Kidney (tissue), 14 donors: ENCODE results near the gene MMRN2. TPM values are rescaled to one million over a fixed set of nuclear protein-coding genes. Genes with fewer than 3 reads are reported as not detected.

Source experiments
- DNase-seq, 5 donors: peaks; one replicate each; pipeline ENCODE4 v3.0.0-alpha.2; 2013 to 2020
- FAIRE-seq: peaks from 2 replicates; lab custom pipeline; 2012; peaks lifted over from hg19 to GRCh38; lab: Jason Lieb, UNC
- H3K27ac ChIP-seq, 2 donors: one replicate each; pipeline ENCODE4 v1.7.0; 2013; ENCODE audit warnings: low read depth in 2 of 2, low read length in 2 of 2, inconsistent platforms in 1 of 2
- H3K27me3 ChIP-seq: one replicate; pipeline ENCODE4 v1.7.1; 2013; ENCODE audit warnings: low read length, inconsistent platforms; ENCODE audit not compliant: control insufficient read depth, insufficient read depth
- H3K36me3 ChIP-seq, 3 donors: one replicate each; pipeline versions ENCODE4 v1.7.0 to v1.7.1; 2013; ENCODE audit warnings: low read length in 3 of 3, control low read depth in 1 of 3, inconsistent platforms in 1 of 3; ENCODE audit not compliant: insufficient read depth in 3 of 3, control insufficient read depth in 2 of 3
- H3K4me1 ChIP-seq, 3 donors: one replicate each; pipeline versions ENCODE4 v1.7.0 to v1.7.1; 2013; ENCODE audit warnings: low read length in 3 of 3, inconsistent platforms in 1 of 3, low read depth in 1 of 3; ENCODE audit not compliant: control insufficient read depth in 2 of 3, insufficient read depth in 2 of 3
- H3K4me3 ChIP-seq, 3 donors: one replicate each; pipeline versions ENCODE4 v1.7.0 to v1.8.1; 2013; ENCODE audit warnings: low read length in 3 of 3, control low read depth in 1 of 3, inconsistent platforms in 1 of 3
- H3K9ac ChIP-seq, 3 donors: one replicate each; pipeline versions ENCODE4 v1.7.0 to v1.7.1; 2013; ENCODE audit warnings: low read length in 3 of 3, control low read depth in 1 of 3, inconsistent platforms in 1 of 3
- H3K9me3 ChIP-seq, 3 donors: one replicate each; pipeline versions ENCODE4 v1.7.0 to v1.7.1; 2013; ENCODE audit warnings: low read length in 3 of 3, control low read depth in 1 of 3, inconsistent platforms in 1 of 3; ENCODE audit not compliant: control insufficient read depth in 2 of 3, insufficient read depth in 1 of 3
- CTCF ChIP-seq: IDR thresholded peaks from 3 replicates; pipeline ENCODE4 v1.5.1; 2012; ENCODE audit warnings: mild to moderate bottlenecking, moderate library complexity, borderline replicate concordance; ENCODE audit not compliant: insufficient read depth; ENCODE audit errors: extremely low read depth
- intact Hi-C: fragments of 100-400 bp; cut with DNase I; formaldehyde crosslinking; loops from one replicate; pipeline ENCODE4 v1.11.1; 2022
- polyA plus RNA-seq: library from polyadenylated mRNA; stranded (reverse); fragments of 350-450 nt; fragmentation: Illumina TruSeq; extraction: RNeasy Lipid Tissue Mini Kit (QIAGEN cat#74804); gene quantifications from one replicate; pipeline ENCODE4 v1.2.3, GENCODE V29; 2014; ENCODE audit warnings: low read depth, low replicate concordance; ENCODE audit not compliant: insufficient read depth
- total RNA-seq: library from RNA; stranded (reverse); fragmentation: NEBNext Ultra II Directional; extraction: Animal tissue kit (Norgen Biotek cat#: 25700); gene quantifications from one replicate; pipeline ENCODE4 v1.2.1, GENCODE V29; 2021
- donor health status: control.
- donor health status: control.
- donor health status: control.
- donor health status: control.
- donor health status: control.
- donor health status: DM: yes; HTN: yes; CAD: no.
- donor health status: Normal renal cell carcinoma (clear cell type).

MMRN2 gene
- total and polyA plus RNA-seq, 2 donors from 2014 or later: 19.9 to 65.9 TPM

- intact Hi-C loops: no loop called here
- H3K27me3 ChIP-seq: no peaks in the 10 kb centered on the region
- H3K4me3 ChIP-seq: peak overlapping the region in 1 of 3 donors; percentile 62
- TF ChIP-seq CTCF: no peak
- H3K27ac ChIP-seq: peak overlapping the region; percentile 80 to 83
- DNase-seq (peak in 2 of 5 donors; percentile 41 to 71), FAIRE-seq (no peak)
- peak overlapping the region in 1 of 3 donors; percentile 94 for H3K9ac ChIP-seq
- H3K9me3 ChIP-seq: no peaks in the 10 kb centered on the region
- peaks cover 0 to 37% (median 23%) of the 10 kb centered on the region in 3 donors for H3K4me1 ChIP-seq
- H3K36me3 ChIP-seq: no peaks in the 10 kb centered on the region
Measured at GRCh38 chr10:86967481-86967941, 10.1 kb upstream of the MMRN2 start.

- intact Hi-C loops: no loop called here
- no peak for DNase-seq
- Histone ChIP-seq H3K36me3 (no peaks in the 10 kb centered on the region), H3K4me3 (peak overlapping the region in 1 of 3 donors; percentile 22), H3K27me3 (no peaks in the 10 kb centered on the region), H3K27ac (peak overlapping the region; percentile 8 to 13), H3K9ac (peak overlapping the region in 1 of 3 donors; percentile 34), H3K9me3 (no peaks in the 10 kb centered on the region), H3K4me1 (peaks cover 0 to 35% (median 23%) of the 10 kb centered on the region in 3 donors)
- TF ChIP-seq CTCF: no peak
- no peak for FAIRE-seq
Measured at GRCh38 chr10:86965986-86966654, 8.7 kb upstream of the MMRN2 start.

GRCh38 chr10:86964847-86965190, 7.4 kb upstream of the MMRN2 start:
- H3K36me3 ChIP-seq: no peaks in the 10 kb centered on the region
- H3K9ac ChIP-seq: no peak overlapping the region
- no peaks in the 10 kb centered on the region for H3K9me3 ChIP-seq
- no peak for TF ChIP-seq CTCF
- intact Hi-C loops: no loop called here
- H3K4me3 ChIP-seq: no peak overlapping the region
- H3K4me1 ChIP-seq: peaks cover 0 to 30% (median 21%) of the 10 kb centered on the region in 3 donors
- FAIRE-seq: no peak
- no peak overlapping the region for H3K27ac ChIP-seq
- H3K27me3 ChIP-seq: no peaks in the 10 kb centered on the region
- DNase-seq: no peak
